Measurements from ENCODE around the gene EDIL3.

DNA sequence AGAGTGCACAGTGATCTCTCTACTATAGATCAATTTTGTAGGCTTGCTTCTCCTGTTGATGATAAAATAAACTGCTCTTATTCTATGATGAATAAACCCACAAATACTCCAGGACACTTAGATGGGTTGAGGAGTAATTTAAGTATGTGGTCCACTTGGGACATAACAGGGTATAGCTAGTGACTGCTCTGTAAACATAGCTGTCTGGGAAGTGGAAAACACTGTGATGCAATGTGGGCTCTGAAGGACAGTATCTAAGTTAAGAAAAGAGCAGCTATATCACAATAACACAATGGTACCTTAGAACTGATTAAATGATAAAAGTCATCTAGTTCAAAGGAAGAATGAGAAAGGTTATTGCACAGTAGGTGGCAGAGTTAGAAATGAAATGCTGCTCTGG is 369.7 kb downstream of the EDIL3 start:
- TF ChIP-seq, protein P1, sequence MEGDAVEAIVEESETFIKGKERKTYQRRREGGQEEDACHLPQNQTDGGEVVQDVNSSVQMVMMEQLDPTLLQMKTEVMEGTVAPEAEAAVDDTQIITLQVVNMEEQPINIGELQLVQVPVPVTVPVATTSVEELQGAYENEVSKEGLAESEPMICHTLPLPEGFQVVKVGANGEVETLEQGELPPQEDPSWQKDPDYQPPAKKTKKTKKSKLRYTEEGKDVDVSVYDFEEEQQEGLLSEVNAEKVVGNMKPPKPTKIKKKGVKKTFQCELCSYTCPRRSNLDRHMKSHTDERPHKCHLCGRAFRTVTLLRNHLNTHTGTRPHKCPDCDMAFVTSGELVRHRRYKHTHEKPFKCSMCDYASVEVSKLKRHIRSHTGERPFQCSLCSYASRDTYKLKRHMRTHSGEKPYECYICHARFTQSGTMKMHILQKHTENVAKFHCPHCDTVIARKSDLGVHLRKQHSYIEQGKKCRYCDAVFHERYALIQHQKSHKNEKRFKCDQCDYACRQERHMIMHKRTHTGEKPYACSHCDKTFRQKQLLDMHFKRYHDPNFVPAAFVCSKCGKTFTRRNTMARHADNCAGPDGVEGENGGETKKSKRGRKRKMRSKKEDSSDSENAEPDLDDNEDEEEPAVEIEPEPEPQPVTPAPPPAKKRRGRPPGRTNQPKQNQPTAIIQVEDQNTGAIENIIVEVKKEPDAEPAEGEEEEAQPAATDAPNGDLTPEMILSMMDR (conservative IDR thresholded peaks at IDR 0.05 in 1 of 2, IDR thresholded peaks at IDR 0.05 in 1 of 2; ENCODE audit: low read depth in 1 of 2, low read length in 2 of 2), result no peak
- no peak for TF ChIP-seq EZH2 (IDR thresholded peaks at IDR 0.05; ENCODE audit: low read length, missing control alignments)

Data from fibroblast of lung (primary cell).